Activated naive CD4-positive, alpha-beta T cell treated with anti-CD3 and anti-CD28 coated beads for 36 hours (primary cell): ENCODE measurements around the gene ZNF710. TPM values are rescaled to one million over a fixed set of nuclear protein-coding genes. Genes with fewer than 3 reads are reported as not detected.
"Not testable (repeated sequence)": the region's sequence is repeated elsewhere in the genome, so short reads cannot be mapped to it uniquely, and the experiment has no call there.

Experiments used
- CTCF ChIA-PET: fragments of 350-600 bp; sonication (Branson Sonifier 250); formaldehyde crosslinking; loops from one replicate; lab custom pipeline; 2021; ENCODE audit warnings: antibody characterized with exemption; lab: Charles Lee
- DNase-seq: peaks from one replicate; pipeline ENCODE4 v3.0.0-alpha.2; 2020
- H3K27ac Mint-ChIP-seq: one replicate; pipeline ENCODE4 v1.8.0; 2021; ENCODE audit warnings: mild to moderate bottlenecking, mixed read lengths
- H3K27me3 Mint-ChIP-seq: one replicate; pipeline ENCODE4 v1.8.0; 2021; ENCODE audit warnings: low read depth, mixed read lengths
- H3K36me3 Mint-ChIP-seq: one replicate; pipeline ENCODE4 v1.8.0; 2021; ENCODE audit warnings: low read depth, mixed read lengths
- H3K4me1 Mint-ChIP-seq: one replicate; pipeline ENCODE4 v1.8.0; 2021; ENCODE audit warnings: low read depth, mixed read lengths
- H3K4me3 Mint-ChIP-seq: one replicate; pipeline ENCODE4 v1.8.0; 2021; ENCODE audit warnings: mild to moderate bottlenecking, moderate library complexity, mixed read lengths
- H3K9me3 Mint-ChIP-seq: one replicate; pipeline ENCODE4 v1.8.0; 2021; ENCODE audit warnings: mixed read lengths
- intact Hi-C: fragments of 100-400 bp; cut with micrococcal nuclease; formaldehyde crosslinking; loops from one replicate; pipeline ENCODE4 v1.15.1; 2023
- total RNA-seq, 2 experiments: library from RNA; stranded (reverse); gene quantifications; one replicate each; pipeline ENCODE4 v1.2.3, GENCODE V29; 2021

The ZNF710 gene
- total RNA-seq, 2 experiments from 2014 or later, result 17.3 to 19.8 TPM

DNA sequence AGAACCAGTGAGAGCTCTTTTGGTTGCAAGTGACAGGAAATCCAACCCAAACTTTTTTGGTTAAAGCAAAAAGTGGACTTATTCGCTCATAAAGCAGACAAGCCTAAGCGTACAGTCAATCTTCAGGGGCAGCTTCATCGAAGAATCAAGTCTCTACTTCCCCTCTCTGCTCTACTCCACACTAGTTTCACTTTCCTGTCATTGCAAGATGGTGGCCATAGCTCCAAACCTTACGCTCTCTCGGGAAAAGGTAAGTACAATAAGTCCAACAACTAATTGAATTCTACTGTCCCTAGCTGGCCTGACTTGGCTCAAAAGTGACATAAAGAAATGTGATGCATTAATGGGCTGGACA lies 24.9 kb upstream of the ZNF710 start:
- CTCF ChIA-PET, result interaction anchor here (0.7 to 1.1 kb wide), 2 partner anchors 167 to 227 kb away, joined by 3 read pairs; no protein-coding TSS in a partner anchor
- no peak for DNase-seq
- Mint-ChIP-seq H3K27ac (no peak overlapping the region), H3K4me1 (no peaks in the 10 kb centered on the region), H3K9me3 (no peaks in the 10 kb centered on the region), H3K4me3 (no peak overlapping the region), H3K27me3 (no peaks in the 10 kb centered on the region), H3K36me3 (no peaks in the 10 kb centered on the region)
- intact Hi-C loops, result no loop called here

DNA sequence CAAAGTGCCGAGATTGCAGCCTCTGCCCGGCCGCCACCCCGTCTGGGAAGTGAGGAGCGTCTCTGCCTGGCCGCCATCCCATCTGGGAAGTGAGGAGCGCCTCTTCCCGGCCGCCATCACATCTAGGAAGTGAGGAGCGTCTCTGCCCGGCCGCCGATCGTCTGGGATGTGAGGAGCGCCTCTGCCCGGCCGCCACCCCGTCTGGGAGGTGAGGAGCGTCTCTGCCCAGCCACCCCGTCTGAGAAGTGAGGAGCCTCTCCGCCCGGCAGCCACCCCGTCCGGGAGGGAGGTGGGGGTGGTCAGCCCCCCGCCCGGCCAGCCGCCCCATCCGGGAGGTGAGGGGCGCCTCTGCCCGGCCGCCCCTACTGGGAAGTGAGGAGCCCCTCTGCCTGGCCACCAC lies 23.3 kb upstream of the ZNF710 start:
- H3K9me3 Mint-ChIP-seq, H3K27ac Mint-ChIP-seq, H3K36me3 Mint-ChIP-seq, CTCF ChIA-PET, H3K4me3 Mint-ChIP-seq, intact Hi-C loops, H3K4me1 Mint-ChIP-seq, DNase-seq, H3K27me3 Mint-ChIP-seq: not testable (repeated sequence)

DNA sequence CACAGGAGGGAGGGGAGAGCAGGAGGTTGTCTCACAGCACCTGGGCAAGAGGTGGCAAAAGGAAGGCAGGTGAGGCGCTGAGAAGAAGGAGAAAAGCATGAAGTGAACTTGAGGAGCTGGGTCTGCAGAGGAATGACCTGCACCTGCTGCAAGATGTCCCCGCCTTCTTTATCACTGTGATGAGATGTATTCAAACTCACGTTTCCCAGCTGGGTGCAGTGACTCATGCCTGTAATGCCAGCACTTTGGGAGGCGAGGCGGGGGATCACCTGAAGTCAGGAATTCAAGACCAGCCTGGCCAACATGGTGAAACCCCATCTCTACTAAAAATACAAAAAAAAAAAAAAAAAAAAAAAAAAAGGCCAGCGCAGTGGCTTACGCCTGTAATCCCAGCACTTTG lies 22.2 kb upstream of the ZNF710 start:
- H3K27me3 Mint-ChIP-seq, result no peaks in the 10 kb centered on the region
- intact Hi-C loops, result no loop called here
- DNase-seq, result no peak
- H3K9me3 Mint-ChIP-seq, result peaks cover under 1% of the 10 kb centered on the region
- H3K36me3 Mint-ChIP-seq, result no peaks in the 10 kb centered on the region
- H3K27ac Mint-ChIP-seq, result no peak overlapping the region
- H3K4me1 Mint-ChIP-seq, result no peaks in the 10 kb centered on the region
- CTCF ChIA-PET, result no interaction called here
- H3K4me3 Mint-ChIP-seq, result no peak overlapping the region

DNA sequence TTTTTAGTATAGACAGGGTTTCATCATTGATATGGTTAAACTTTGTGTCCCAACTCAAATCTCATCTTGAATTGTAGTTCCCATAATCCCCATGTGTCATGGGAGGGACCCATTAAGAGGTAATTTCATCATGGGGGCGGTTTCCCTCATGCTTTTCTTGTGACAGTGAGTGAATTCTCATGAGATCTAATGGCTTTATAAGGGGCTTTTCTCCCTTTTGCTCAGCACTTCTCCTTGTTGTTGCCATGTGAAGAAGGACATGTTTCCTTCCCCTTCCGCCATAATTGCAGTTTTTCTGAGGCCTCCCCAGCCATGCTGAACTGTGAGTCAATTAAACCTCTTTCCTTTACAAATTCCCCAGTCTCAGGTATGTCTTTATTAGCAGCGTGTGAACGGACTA lies 20.2 kb upstream of the ZNF710 start:
- Mint-ChIP-seq H3K4me3 (no peak overlapping the region), H3K27me3 (no peaks in the 10 kb centered on the region), H3K27ac (no peak overlapping the region), H3K9me3 (peaks cover 11% of the 10 kb centered on the region), H3K36me3 (no peaks in the 10 kb centered on the region), H3K4me1 (no peaks in the 10 kb centered on the region)
- no peak for DNase-seq
- intact Hi-C loops, result no loop called here
- CTCF ChIA-PET, result no interaction called here

DNA sequence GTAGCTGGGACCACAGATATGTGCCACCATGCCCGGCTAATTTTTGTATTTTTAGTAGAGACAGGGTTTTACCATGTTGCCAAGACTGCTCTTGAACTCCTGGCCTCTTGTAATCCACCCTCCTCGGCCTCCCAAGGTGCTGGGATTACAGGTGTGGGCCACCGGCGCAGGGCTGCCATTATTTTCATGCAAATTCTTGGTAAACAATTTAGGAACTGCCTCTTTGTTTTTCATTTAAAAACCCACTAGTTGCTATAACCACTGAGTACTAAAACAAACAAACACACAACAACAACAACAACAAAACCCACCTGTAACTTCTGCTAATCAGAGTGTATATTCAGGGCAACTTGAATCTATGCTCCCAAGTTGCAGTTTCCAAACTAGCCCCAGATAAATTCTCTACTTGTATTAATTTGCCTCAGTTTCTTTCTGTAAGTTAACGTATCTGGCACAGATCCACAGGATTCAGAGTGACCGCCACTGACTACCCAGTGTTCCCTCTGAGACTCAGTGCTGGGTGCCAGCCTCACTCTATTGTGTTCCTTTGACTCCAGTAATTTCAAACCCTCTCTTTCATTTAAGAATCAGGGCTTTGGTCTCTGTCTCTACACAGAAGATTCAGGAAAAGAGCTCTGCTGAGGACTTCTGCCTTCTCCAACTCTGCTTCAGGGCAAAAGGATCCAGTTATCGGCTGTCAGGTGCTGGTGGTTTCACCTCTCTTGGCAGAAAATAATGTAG lies 18.6 kb upstream of the ZNF710 start:
- intact Hi-C loops, result no loop called here
- no peaks in the 10 kb centered on the region for H3K36me3 Mint-ChIP-seq

DNA sequence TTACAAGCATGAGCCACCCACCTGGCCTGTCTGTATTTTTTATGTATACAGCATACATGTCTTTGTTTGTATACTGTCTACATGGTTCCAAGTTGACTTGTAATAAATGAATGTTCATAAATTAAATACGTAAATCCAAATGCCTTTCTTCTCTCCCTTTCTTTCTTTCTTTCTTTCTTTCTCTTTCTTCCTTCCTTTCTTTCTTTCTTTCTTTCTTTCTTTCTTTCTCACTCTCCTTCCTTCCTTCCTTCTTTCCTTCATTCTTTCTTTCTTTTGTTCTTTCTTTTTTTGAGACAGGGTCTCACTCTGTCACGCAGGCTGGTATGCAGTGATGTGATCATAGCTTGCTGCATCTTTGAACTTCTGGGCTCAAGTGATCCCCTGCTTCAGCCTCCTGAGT lies 17.1 kb upstream of the ZNF710 start:
- CTCF ChIA-PET, result no interaction called here
- no peaks in the 10 kb centered on the region for H3K27me3 Mint-ChIP-seq
- intact Hi-C loops, result no loop called here

More for the DNA sequence above, 18.6 kb upstream of the ZNF710 start:
- H3K9me3 Mint-ChIP-seq, result peaks cover 11% of the 10 kb centered on the region
- DNase-seq, result no peak
- no peaks in the 10 kb centered on the region for H3K4me1 Mint-ChIP-seq
- no peak overlapping the region for H3K4me3 Mint-ChIP-seq
- CTCF ChIA-PET, result interaction anchor here (0.6 to 1.2 kb wide), 2 partner anchors 10 to 84 kb away, joined by 3 read pairs; no protein-coding TSS in a partner anchor
- H3K27ac Mint-ChIP-seq, result no peak overlapping the region
- H3K27me3 Mint-ChIP-seq, result no peaks in the 10 kb centered on the region

DNA sequence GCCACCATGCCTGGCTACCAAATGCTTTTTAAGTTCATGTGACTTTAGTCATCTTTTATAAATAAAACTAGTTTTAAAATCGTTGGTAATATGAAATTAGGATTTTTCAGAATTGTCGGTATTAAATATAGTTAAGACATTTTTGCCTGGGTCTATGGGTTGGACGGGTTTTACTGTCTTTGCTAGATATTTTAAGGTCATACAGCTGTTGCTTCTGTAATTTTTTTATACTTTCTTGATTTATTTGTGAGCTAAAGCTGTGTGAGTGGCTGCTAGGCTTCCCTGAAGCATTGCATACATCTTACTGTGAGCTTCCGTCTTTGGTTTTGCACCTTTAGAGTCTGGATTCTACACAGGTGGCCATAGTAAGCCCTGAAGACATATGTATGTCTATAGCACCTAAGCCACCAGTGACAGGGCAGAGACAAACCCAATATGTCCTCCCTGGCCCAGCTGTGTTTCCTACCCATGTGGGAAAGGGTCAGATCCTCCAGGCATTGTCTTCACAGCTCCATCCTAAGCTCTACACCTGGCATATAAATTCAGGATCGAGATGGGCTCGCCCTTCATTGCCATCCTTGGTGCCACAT lies 16.6 kb upstream of the ZNF710 start:
- intact Hi-C loops, result no loop called here
- DNase-seq, result no peak
- no peaks in the 10 kb centered on the region for H3K36me3 Mint-ChIP-seq
- no peaks in the 10 kb centered on the region for H3K4me1 Mint-ChIP-seq
- peaks cover 11% of the 10 kb centered on the region for H3K9me3 Mint-ChIP-seq
- H3K27me3 Mint-ChIP-seq, result no peaks in the 10 kb centered on the region
- H3K27ac Mint-ChIP-seq, result no peak overlapping the region
- no peak overlapping the region for H3K4me3 Mint-ChIP-seq
- CTCF ChIA-PET, result no interaction called here

More for the DNA sequence above, 17.1 kb upstream of the ZNF710 start:
- no peak overlapping the region for H3K27ac Mint-ChIP-seq
- peaks cover 11% of the 10 kb centered on the region for H3K9me3 Mint-ChIP-seq
- no peaks in the 10 kb centered on the region for H3K36me3 Mint-ChIP-seq
- no peak overlapping the region for H3K4me3 Mint-ChIP-seq
- H3K4me1 Mint-ChIP-seq, result no peaks in the 10 kb centered on the region
- no peak for DNase-seq

DNA sequence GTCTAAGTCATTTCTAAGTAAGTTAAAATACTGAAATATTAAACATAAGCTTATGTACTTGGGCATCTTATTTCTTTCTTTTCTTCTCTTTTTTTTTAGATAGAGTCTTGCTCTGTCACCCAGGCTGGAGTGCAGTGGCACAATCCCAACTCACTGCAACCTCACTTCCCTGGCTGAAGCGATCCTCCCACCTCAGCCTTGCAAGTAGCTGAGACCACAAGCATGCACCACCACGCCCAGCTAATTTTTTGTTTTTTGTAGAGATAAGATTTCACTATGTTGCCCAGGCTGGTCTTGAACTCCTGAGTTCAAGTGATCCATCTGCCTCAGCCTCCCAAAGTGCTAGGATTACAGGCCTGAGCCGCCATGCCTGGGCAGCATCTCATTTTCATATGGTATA lies 16.0 kb upstream of the ZNF710 start:
- no peak for DNase-seq
- intact Hi-C loops, result no loop called here
- H3K27ac Mint-ChIP-seq, result no peak overlapping the region
- H3K4me3 Mint-ChIP-seq, result no peak overlapping the region
- no peaks in the 10 kb centered on the region for H3K27me3 Mint-ChIP-seq
- H3K36me3 Mint-ChIP-seq, result no peaks in the 10 kb centered on the region
- CTCF ChIA-PET, result interaction anchor here (0.6 kb wide), 1 partner anchor 359 kb away, joined by 4 read pairs; no protein-coding TSS in a partner anchor
- H3K4me1 Mint-ChIP-seq, result no peaks in the 10 kb centered on the region
- peaks cover 11% of the 10 kb centered on the region for H3K9me3 Mint-ChIP-seq

DNA sequence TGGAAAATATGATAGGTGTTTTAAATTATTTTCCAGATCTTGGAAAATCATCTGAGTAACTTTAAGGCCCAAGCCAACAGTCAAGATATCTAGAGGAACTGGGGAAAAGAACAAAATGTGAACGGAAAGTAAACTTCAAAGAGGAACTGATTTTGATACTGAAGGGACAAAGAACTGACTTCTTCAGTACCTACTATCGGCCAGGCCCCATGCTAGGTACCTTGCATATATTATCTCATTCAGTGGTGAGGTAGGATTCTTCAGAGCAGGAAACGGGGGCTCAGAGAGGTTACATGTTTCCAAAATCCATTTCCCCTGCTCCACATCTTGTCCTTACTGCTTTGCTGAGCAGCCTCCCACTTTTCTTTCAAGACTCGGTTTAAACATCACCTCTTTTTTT lies 9.8 kb upstream of the ZNF710 start:
- no peaks in the 10 kb centered on the region for H3K36me3 Mint-ChIP-seq
- CTCF ChIA-PET, result interaction anchor here (0.7 kb wide), 1 partner anchor 1237 kb away, joined by 3 read pairs; no protein-coding TSS in a partner anchor

DNA sequence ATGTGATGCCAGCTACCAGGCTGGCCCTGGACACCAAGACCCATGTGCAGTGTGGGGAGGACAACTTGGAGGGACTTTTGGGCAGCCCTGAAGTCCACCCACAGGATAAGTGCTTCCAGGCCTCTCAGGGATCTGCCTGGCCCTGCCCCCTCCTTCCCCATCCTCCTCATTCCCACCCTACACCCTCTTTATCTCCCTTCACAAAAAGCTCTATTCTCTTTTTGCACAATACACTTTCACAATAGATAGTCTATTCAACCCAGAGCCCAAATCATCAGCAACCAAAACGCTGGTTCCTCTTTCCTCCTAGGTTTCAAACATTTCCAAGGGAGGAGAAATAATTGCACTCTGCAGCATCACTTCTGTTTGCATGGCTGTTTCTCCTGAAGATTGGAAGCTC lies 7.8 kb upstream of the ZNF710 start:
- H3K9me3 Mint-ChIP-seq, result no peaks in the 10 kb centered on the region

More for the DNA sequence above, 9.8 kb upstream of the ZNF710 start:
- H3K4me1 Mint-ChIP-seq, result no peaks in the 10 kb centered on the region
- intact Hi-C loops, result no loop called here
- no peaks in the 10 kb centered on the region for H3K27me3 Mint-ChIP-seq
- H3K9me3 Mint-ChIP-seq, result no peaks in the 10 kb centered on the region
- no peak overlapping the region for H3K27ac Mint-ChIP-seq
- no peak for DNase-seq
- no peak overlapping the region for H3K4me3 Mint-ChIP-seq

DNA sequence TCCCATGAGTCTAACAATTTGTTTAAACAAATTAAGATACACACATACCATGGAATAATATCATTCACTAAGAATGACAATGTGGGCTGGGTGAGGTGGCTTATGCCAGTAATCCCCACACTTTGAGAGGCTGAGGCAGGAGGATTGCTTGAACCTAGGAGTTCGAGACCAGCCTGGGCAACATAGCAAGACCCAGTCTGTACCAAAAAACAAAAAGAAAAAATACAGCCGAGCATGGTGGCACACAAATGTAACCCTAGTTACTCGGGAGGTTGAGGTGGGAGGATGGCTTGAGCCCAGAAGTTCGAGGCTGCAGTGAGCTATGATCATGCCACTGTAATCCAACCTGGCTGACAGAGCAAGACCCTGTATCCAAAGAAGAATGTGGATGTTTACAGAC lies 4.0 kb upstream of the ZNF710 start:
- no peak overlapping the region for H3K27ac Mint-ChIP-seq
- intact Hi-C loops, result no loop called here
- no peak for DNase-seq
- no peaks in the 10 kb centered on the region for H3K9me3 Mint-ChIP-seq
- no peaks in the 10 kb centered on the region for H3K27me3 Mint-ChIP-seq
- H3K4me1 Mint-ChIP-seq, result peaks cover 13% of the 10 kb centered on the region
- CTCF ChIA-PET, result no interaction called here
- no peak overlapping the region for H3K4me3 Mint-ChIP-seq
- peaks cover 1% of the 10 kb centered on the region for H3K36me3 Mint-ChIP-seq

More for the DNA sequence above, 7.8 kb upstream of the ZNF710 start:
- intact Hi-C loops, result no loop called here
- Mint-ChIP-seq H3K27ac (no peak overlapping the region), H3K27me3 (no peaks in the 10 kb centered on the region), H3K36me3 (no peaks in the 10 kb centered on the region), H3K4me1 (no peaks in the 10 kb centered on the region), H3K4me3 (no peak overlapping the region)
- no peak for DNase-seq
- CTCF ChIA-PET, result no interaction called here

DNA sequence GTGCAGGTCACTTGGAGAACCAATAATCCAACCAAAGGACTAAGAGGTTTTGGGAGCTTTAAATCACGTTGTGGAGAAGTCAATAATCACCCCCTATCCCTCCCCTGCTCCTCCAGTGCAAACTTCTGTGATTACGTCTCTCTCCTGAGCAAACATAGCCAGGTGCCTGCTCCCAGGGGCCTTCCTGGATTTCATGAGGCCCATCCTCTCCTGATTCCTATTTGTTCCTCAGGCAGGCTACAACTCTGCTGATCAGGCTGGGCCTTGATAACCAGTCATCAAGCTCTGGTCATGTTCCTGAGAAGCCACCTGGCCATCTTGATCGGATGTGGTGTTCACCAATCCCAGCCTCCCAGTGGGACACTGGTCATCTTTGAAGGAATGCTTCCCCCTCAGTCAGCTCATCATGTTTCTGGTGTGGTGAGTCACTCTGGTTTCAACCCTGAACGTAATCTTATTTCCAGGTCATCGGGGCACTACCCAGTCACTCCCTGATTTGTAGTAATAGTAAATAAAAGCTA lies 2.9 kb upstream of the ZNF710 start:
- Mint-ChIP-seq H3K4me1 (peaks cover 21% of the 10 kb centered on the region), H3K4me3 (no peak overlapping the region), H3K9me3 (no peaks in the 10 kb centered on the region), H3K27me3 (no peaks in the 10 kb centered on the region), H3K36me3 (peaks cover 1% of the 10 kb centered on the region), H3K27ac (no peak overlapping the region)
- intact Hi-C loops, result no loop called here
- DNase-seq, result no peak
- CTCF ChIA-PET, result interaction anchor here (0.9 kb wide), 1 partner anchor 94 kb away, joined by 3 read pairs; no protein-coding TSS in a partner anchor
